H7 (cell line): Measurements from ENCODE around the gene RYR1. TPM values are rescaled to one million over a fixed set of nuclear protein-coding genes. Genes with fewer than 3 reads are reported as not detected.
"Not testable (repeated sequence)": the region's sequence is repeated elsewhere in the genome, so short reads cannot be mapped to it uniquely, and the experiment has no call there.

ENCODE experiments used
- DNase-seq: peaks from one replicate; pipeline ENCODE4 v3.0.0; 2012
- H3K27me3 ChIP-seq: 2 replicates; pipeline ENCODE4 v1.6.0; 2011; ENCODE audit warnings: mild to moderate bottlenecking, low read length; ENCODE audit not compliant: control insufficient read depth, insufficient read depth
- H3K36me3 ChIP-seq: replicated peaks from 2 replicates; pipeline ENCODE4 v1.5.1; 2011; ENCODE audit warnings: low read length; ENCODE audit not compliant: control insufficient read depth, insufficient read depth
- H3K4me3 ChIP-seq: 2 replicates; pipeline ENCODE4 v1.5.1; 2011; ENCODE audit warnings: low read depth, mild to moderate bottlenecking, control low read depth, low read length, moderate library complexity; ENCODE audit not compliant: insufficient read depth
- total RNA-seq: library from RNA; depleted of rRNA; stranded (reverse); fragments of >200 nt; shearing (Covaris generic); gene quantifications from 2 replicates; pipeline ENCODE4 v1.2.3, GENCODE V29; 2014

RYR1 gene
- total RNA-seq, 1 experiment from 2014 or later: 17.9 TPM

- peaks cover 1% of the 10 kb centered on the region; the same call in 1 of the 2 replicates for H3K27me3 ChIP-seq
- peaks cover 10% of the 10 kb centered on the region for H3K36me3 ChIP-seq
- no peak overlapping the region for H3K4me3 ChIP-seq
- no peak for DNase-seq
Observed at GRCh38 chr19:38508507-38508906, 75.0 kb downstream of the RYR1 start.

GRCh38 chr19:38509027-38509426 is 75.5 kb downstream of the RYR1 start:
- Histone ChIP-seq H3K36me3 (peaks cover 10% of the 10 kb centered on the region), H3K27me3 (peaks cover 1% of the 10 kb centered on the region; the same call in 1 of the 2 replicates), H3K4me3 (no peak overlapping the region)
- no peak for DNase-seq

DNA sequence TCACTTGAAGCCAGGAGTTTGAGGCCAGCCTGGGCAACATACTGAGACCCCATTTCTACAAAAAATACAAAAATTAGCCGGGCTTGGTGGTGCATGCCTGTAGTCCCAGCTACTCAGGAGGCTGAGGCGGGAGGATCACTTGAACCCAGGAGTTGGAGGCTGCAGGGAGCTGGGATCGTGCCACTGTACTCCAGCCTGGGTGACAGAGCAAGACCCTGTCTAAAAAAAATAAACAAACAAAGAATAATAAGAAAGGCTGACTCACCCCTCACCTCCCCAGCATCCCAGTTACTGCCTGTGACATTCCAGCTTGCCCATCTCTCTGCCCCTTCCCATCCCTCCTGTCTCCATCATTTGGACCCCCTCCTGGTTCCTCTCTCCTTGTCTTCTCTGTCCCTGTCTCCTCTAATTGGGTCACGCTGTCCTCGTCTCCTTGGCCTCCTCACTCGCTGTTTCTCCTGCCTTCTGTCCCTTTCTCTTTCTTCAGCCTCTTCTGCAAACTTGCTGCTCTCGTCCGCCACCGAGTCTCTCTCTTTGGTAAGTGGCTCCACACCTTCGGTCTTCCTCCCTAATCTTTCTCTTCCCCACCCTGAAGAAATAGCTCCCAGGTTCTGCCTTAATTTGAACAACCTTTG is 77.7 kb downstream of the RYR1 start:
- H3K27me3 ChIP-seq: peaks cover 1% of the 10 kb centered on the region; the same call in 1 of the 2 replicates
- H3K36me3 ChIP-seq: peaks cover 12% of the 10 kb centered on the region
- DNase-seq: no peak
- no peak overlapping the region for H3K4me3 ChIP-seq

DNA sequence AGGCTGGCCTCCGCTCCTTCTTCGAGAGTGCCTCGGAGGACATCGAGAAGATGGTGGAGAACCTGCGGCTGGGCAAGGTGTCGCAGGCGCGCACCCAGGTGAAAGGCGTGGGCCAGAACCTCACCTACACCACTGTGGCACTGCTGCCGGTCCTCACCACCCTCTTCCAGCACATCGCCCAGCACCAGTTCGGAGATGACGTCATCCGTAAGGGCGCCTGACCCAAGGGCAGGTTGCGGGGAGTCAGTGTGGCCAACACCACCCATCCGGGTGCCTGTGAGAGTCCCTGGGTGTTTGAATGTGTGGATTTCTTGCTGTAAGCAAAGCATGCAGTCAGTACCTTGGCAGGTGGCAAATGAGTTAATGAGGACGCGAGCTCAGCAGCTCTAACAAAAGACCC is 78.8 kb downstream of the RYR1 start:
- no peak for DNase-seq
- Histone ChIP-seq H3K4me3 (no peak overlapping the region), H3K27me3 (no peaks in the 10 kb centered on the region), H3K36me3 (peaks cover 12% of the 10 kb centered on the region)

DNA sequence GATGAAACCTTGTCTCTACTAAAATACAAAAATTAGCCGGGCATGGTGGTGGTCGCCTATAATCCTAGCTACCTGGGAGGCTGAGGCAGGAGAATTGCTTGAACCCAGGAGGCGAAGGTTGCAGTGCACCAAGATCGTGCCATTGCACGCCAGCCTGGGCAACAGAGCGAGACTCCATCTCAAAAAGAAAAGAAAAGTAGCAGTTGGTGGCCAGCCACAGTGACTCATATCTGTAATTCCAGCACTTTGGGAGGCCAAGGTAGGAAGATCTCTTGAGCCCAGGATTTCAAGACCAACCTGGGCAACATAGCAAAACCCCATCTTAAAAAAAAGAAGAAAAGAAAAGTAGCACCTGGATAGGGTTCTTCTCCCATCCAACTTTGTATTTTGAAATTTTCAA is 79.7 kb downstream of the RYR1 start:
- H3K36me3 ChIP-seq: peaks cover 10% of the 10 kb centered on the region
- not testable (repeated sequence) for H3K27me3 ChIP-seq, DNase-seq, H3K4me3 ChIP-seq

DNA sequence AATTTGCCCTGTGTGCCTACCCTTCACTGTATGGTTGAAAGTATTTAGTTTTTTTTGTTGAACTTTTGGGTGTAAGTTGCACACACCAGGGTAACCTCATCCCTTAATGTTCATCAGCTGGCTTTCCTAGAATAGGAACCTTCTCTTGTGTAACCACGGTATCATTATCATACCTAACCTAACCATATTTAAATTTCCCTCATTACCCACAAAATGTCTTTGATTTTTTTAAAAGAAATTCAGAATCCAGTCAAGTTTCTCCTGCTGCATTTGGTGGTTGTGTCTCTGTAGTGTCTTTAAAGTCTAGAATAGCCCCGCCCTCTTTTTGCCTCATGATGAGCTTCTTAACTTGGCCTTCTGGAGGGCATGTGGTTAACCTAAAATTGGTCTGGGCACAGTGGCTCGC is 80.3 kb downstream of the RYR1 start:
- H3K27me3 ChIP-seq: no peaks in the 10 kb centered on the region
- peaks cover 8% of the 10 kb centered on the region for H3K36me3 ChIP-seq
- no peak overlapping the region for H3K4me3 ChIP-seq
- DNase-seq: no peak

DNA sequence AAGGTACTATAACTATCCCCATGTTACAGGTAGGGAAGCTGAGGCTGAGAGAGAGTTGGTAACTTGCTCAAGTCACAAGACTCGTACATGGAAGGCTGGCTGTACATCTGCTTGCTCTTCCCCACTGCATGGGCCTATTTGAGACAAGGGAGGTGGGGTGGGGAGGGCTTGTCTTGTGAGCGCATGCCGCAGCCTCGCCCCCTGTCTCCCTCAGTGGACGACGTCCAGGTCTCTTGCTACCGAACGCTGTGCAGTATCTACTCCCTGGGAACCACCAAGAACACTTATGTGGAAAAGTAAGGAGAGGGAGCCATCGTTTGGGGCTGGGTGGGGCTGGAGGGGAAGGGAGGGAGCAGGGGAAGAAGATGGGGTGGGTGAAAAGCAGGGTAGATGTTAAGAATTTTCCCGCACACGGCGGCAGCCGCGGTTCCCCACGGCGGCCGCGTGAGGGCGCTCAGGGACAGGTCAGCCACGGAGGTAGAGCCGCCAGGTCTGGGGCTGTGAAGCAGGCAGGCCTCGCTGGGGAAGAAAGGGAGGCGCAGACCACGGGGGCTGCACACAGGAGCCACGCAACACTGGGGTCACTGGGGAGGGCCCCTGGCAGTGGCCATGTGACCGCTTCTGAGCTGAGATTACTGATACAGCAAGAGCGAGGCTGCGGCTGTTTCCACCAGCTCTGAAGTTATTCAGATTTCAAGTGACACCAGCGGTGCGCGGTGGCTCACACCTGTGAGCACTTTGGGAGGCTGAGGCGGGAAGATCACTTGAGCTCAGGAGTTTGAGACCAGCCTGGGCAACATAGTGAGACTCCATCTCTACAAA is 81.5 kb downstream of the RYR1 start:
- Histone ChIP-seq H3K4me3 (no peak overlapping the region), H3K27me3 (no peaks in the 10 kb centered on the region), H3K36me3 (peaks cover 4% of the 10 kb centered on the region)
- peak; percentile 97 for DNase-seq

- Histone ChIP-seq H3K36me3 (peaks cover 4% of the 10 kb centered on the region), H3K4me3 (no peak overlapping the region), H3K27me3 (no peaks in the 10 kb centered on the region)
- no peak for DNase-seq
Observed at GRCh38 chr19:38515896-38516295, 82.4 kb downstream of the RYR1 start.

- H3K36me3 ChIP-seq: peaks cover 4% of the 10 kb centered on the region
- no peaks in the 10 kb centered on the region for H3K27me3 ChIP-seq
- no peak overlapping the region for H3K4me3 ChIP-seq
- DNase-seq: no peak
Observed at GRCh38 chr19:38516802-38517201, 83.3 kb downstream of the RYR1 start.

DNA sequence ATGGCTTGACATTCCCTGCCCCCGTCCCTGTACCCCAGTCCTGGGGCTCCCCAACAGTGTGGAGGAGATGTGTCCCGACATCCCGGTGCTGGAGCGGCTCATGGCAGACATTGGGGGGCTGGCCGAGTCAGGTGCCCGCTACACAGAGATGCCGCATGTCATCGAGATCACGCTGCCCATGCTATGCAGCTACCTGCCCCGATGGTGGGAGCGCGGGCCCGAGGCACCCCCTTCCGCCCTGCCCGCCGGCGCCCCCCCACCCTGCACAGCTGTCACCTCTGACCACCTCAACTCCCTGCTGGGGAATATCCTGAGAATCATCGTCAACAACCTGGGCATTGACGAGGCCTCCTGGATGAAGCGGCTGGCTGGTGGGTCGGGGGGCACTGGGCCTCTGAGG is 83.8 kb downstream of the RYR1 start:
- no peak overlapping the region for H3K4me3 ChIP-seq
- no peak for DNase-seq
- no peaks in the 10 kb centered on the region for H3K27me3 ChIP-seq
- H3K36me3 ChIP-seq: peaks cover 4% of the 10 kb centered on the region

DNA sequence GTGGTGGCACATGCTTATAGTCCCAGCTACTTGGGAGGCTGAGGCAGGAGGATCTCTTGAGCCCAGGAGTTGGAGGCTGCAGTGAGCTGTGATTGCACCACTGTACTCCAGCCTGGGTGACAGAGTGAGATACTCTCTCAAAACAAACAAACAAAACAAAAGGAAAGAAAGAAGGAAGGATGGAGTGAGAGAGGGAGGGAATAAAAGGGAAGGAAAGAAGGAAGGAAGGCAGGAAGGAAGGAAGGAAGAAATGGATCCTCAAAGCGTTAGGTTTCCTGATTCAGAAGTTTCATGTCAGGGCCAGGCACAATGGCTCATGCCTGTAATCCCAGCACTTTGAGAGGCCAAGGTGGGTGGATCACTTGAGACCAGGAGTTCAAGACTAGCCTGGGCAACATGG is 84.5 kb downstream of the RYR1 start:
- H3K36me3 ChIP-seq, H3K27me3 ChIP-seq, DNase-seq, H3K4me3 ChIP-seq: not testable (repeated sequence)

DNA sequence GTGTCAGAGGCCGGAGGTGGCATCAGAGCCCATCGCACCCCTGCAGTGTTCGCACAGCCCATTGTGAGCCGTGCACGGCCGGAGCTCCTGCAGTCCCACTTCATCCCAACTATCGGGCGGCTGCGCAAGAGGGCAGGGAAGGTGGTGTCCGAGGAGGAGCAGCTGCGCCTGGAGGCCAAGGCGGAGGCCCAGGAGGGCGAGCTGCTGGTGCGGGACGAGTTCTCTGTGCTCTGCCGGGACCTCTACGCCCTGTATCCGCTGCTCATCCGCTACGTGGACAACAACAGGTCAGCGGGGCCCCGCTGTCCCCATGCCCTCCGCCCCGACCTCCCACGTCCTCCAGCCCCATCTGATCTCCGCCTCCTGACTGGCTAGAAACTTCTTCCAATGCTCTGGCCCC is 85.7 kb downstream of the RYR1 start:
- Histone ChIP-seq H3K36me3 (peaks cover 4% of the 10 kb centered on the region), H3K27me3 (no peaks in the 10 kb centered on the region), H3K4me3 (no peak overlapping the region)
- DNase-seq: peak; percentile 50

GRCh38 chr19:38519988-38520387 is 86.5 kb downstream of the RYR1 start:
- H3K27me3 ChIP-seq: no peaks in the 10 kb centered on the region
- DNase-seq: no peak
- H3K36me3 ChIP-seq: peaks cover 4% of the 10 kb centered on the region
- no peak overlapping the region for H3K4me3 ChIP-seq

- Histone ChIP-seq H3K4me3 (no peak overlapping the region), H3K36me3 (no peaks in the 10 kb centered on the region; the same call in none of the 2 replicates), H3K27me3 (no peaks in the 10 kb centered on the region)
- no peak for DNase-seq
Observed at GRCh38 chr19:38522915-38523314, 89.4 kb downstream of the RYR1 start.

GRCh38 chr19:38523319-38523718 is 89.8 kb downstream of the RYR1 start:
- no peaks in the 10 kb centered on the region; the same call in none of the 2 replicates for H3K36me3 ChIP-seq
- H3K27me3 ChIP-seq: no peaks in the 10 kb centered on the region
- DNase-seq: no peak
- H3K4me3 ChIP-seq: no peak overlapping the region
